AG04450 (cell line): ENCODE measurements around the gene LARP1. TPM values are rescaled to one million over a fixed set of nuclear protein-coding genes. Genes with fewer than 3 reads are reported as not detected.

Experiments used
- CTCF ChIA-PET: fragments of 300-600, 350-600 bp; formaldehyde crosslinking; extraction: SDS; loops from one replicate; lab custom pipeline; 2022; ENCODE audit warnings: antibody characterized with exemption, inconsistent platforms; lab: Charles Lee
- POLR2A ChIA-PET: fragments of 350-600 bp; formaldehyde crosslinking; extraction: SDS; loops from one replicate; lab custom pipeline; 2021; ENCODE audit warnings: antibody characterized with exemption, inconsistent platforms; lab: Yijun Ruan, JAX
- DNase-seq: peaks from one replicate; pipeline ENCODE4 v3.0.0-alpha.2; 2011; ENCODE audit warnings: low read depth, low spot score
- H3K27ac ChIP-seq: one replicate; pipeline ENCODE4 v1.5.1; 2012; ENCODE audit warnings: low read depth, low read length, control low read depth
- H3K27me3 ChIP-seq: one replicate; pipeline ENCODE4 v1.6.0; 2012; ENCODE audit warnings: low read length; ENCODE audit not compliant: control insufficient read depth, insufficient read depth
- H3K4me3 ChIP-seq: 2 replicates; pipeline ENCODE4 v1.5.1; 2011; ENCODE audit warnings: mild to moderate bottlenecking, low read depth, low read length, control low read depth
- H3K9me3 ChIP-seq: 2 replicates; pipeline ENCODE4 v1.5.1; 2012; ENCODE audit warnings: low read length; ENCODE audit not compliant: control insufficient read depth, insufficient read depth
- CTCF ChIP-seq: IDR thresholded peaks from 2 replicates; pipeline ENCODE4 v1.5.1; 2011; ENCODE audit warnings: low read depth, low read length, control low read depth, inconsistent platforms
- polyA plus RNA-seq: library from polyadenylated mRNA; depleted of rRNA; stranded (reverse); fragments of >200 nt; gene quantifications from 2 replicates; pipeline ENCODE4 v1.2.3, GENCODE V29; 2011

LARP1 gene
- polyA plus RNA-seq, 1 experiment = 54.9 TPM

- Histone ChIP-seq H3K27me3 (no peaks in the 10 kb centered on the region), H3K9me3 (no peaks in the 10 kb centered on the region), H3K27ac (peak overlapping the region; percentile 99), H3K4me3 (peak overlapping the region; percentile 82)
- TF ChIP-seq CTCF = 0 out of 2 replicates have a peak, but pooled peaks have one; percentile 18
- ChIA-PET POLR2A (interaction anchor here (0.6 to 1.2 kb wide), 7 partner anchors 8 to 600 kb away, joined by 3 to 6 read pairs (median 3); partner anchors contain the start of gene GEMIN5), CTCF (interaction anchor here (0.6 to 0.9 kb wide), 2 partner anchors 208 to 889 kb away, joined by 3 to 4 read pairs; no protein-coding TSS in a partner anchor)
- peak; percentile 88 for DNase-seq
Measured at GRCh38 chr5:154857530-154858296, 102.5 kb downstream of the LARP1 start.

GRCh38 chr5:154858297-154858971, 103.3 kb downstream of the LARP1 start, which contains the start of gene CNOT8:
CNOT8 (plus strand) TSS chr5:154858627; CDS start chr5:154863279, 4,652 bp downstream.
- CTCF ChIA-PET = interaction anchor here (0.6 kb wide), 1 partner anchor 890 kb away, joined by 4 read pairs; no protein-coding TSS in a partner anchor
- Histone ChIP-seq H3K4me3 (peak within 1 kb of the TSS; percentile 82), H3K27ac (peak within 1 kb of the TSS; percentile 99), H3K9me3 (no peaks in the 10 kb centered on the region), H3K27me3 (no peaks in the 10 kb centered on the region)
- peak; percentile 96 for DNase-seq
- TF ChIP-seq CTCF = no peak
- POLR2A ChIA-PET = interaction anchor here (0.7 to 1.0 kb wide), 4 partner anchors 9 to 601 kb away, joined by 3 to 5 read pairs (median 3); partner anchors contain the start of gene GEMIN5

GRCh38 chr5:154858972-154859871, 104.0 kb downstream of the LARP1 start:
- ChIA-PET CTCF (no interaction called here), POLR2A (interaction anchor here (0.6 to 1.1 kb wide), 4 partner anchors 9 to 1296 kb away, joined by 3 to 5 read pairs (median 3); partner anchors contain the start of gene GEMIN5)
- H3K27me3 ChIP-seq = no peaks in the 10 kb centered on the region
- H3K4me3 ChIP-seq = peak overlapping the region; percentile 82
- no peak for TF ChIP-seq CTCF
- no peak for DNase-seq
- peak overlapping the region; percentile 22 for H3K27ac ChIP-seq
- H3K9me3 ChIP-seq = no peaks in the 10 kb centered on the region

GRCh38 chr5:154860123-154860522, 104.9 kb downstream of the LARP1 start:
- TF ChIP-seq CTCF = no peak
- ChIA-PET POLR2A (interaction anchor here (0.6 to 1.2 kb wide), 3 partner anchors 78 to 1297 kb away, joined by 3 to 5 read pairs (median 3); partner anchors contain the start of genes FAM114A2, GEMIN5 and MFAP3), CTCF (interaction anchor here (0.9 kb wide), 1 partner anchor 18 kb away, joined by 3 read pairs; no protein-coding TSS in a partner anchor)
- Histone ChIP-seq H3K27me3 (no peaks in the 10 kb centered on the region), H3K27ac (no peak overlapping the region), H3K9me3 (no peaks in the 10 kb centered on the region), H3K4me3 (peak overlapping the region; percentile 82)
- DNase-seq = no peak
